WTC11 (cell line): ENCODE results near the gene NTN3. TPM values are rescaled to one million over a fixed set of nuclear protein-coding genes. Genes with fewer than 3 reads are reported as not detected.
A peak's percentile ranks its signal among the peaks of the same experiment; 100 is the strongest.

Experiments
- ATAC-seq: fragments of 200-7000 bp; cut with Tn5 transposase; 2 replicates; pipeline ENCODE4 v1.10.0; 2021; ENCODE audit warnings: mild to moderate bottlenecking, moderate library complexity
- CTCF ChIA-PET: fragments of 300-600 bp; sonication (Branson Sonifier 250); formaldehyde crosslinking; loops from one replicate; lab custom pipeline; 2021; ENCODE audit warnings: antibody characterized with exemption; lab: Charles Lee
- POLR2A ChIA-PET: fragments of 350-600 bp; sonication (Branson Sonifier 250); formaldehyde crosslinking; loops from one replicate; lab custom pipeline; 2021; ENCODE audit warnings: antibody characterized with exemption; lab: Charles Lee
- DNase-seq: peaks from one replicate; pipeline ENCODE4 v3.0.0; 2021; ENCODE audit warnings: low spot score
- H3K27ac Mint-ChIP-seq: 2 replicates; pipeline ENCODE4 v1.8.0; 2021; ENCODE audit warnings: mixed read lengths
- H3K27me3 Mint-ChIP-seq: 2 replicates; pipeline ENCODE4 v1.8.0; 2021; ENCODE audit warnings: low read depth, mild to moderate bottlenecking, moderate library complexity, mixed read lengths
- H3K36me3 Mint-ChIP-seq: 2 replicates; pipeline ENCODE4 v1.8.0; 2021; ENCODE audit warnings: mixed read lengths
- H3K4me1 Mint-ChIP-seq: 2 replicates; pipeline ENCODE4 v1.8.0; 2022; ENCODE audit warnings: mixed read lengths
- H3K4me3 Mint-ChIP-seq: 2 replicates; pipeline ENCODE4 v1.8.0; 2021; ENCODE audit warnings: mild to moderate bottlenecking, moderate library complexity, mixed read lengths
- H3K9me3 Mint-ChIP-seq: 2 replicates; pipeline ENCODE4 v1.8.0; 2021; ENCODE audit warnings: mixed read lengths
- ATF1 ChIP-seq: sonication (generic); formaldehyde crosslinking; IDR thresholded peaks from 2 replicates; pipeline ENCODE4 v1.8.1; 2023; ENCODE audit warnings: mild to moderate bottlenecking, moderate library complexity, missing genetic modification reagents
- EMX1 ChIP-seq: fragments of 250-450 bp; sonication (Bioruptor Pico); IDR thresholded peaks from 2 replicates; pipeline ENCODE4 v1.8.0; 2021; ENCODE audit warnings: mild to moderate bottlenecking
- ESRRA ChIP-seq: sonication (generic); formaldehyde crosslinking; IDR thresholded peaks from 2 replicates; pipeline ENCODE4 v1.8.1; 2022; ENCODE audit warnings: mild to moderate bottlenecking, missing genetic modification reagents, borderline replicate concordance
- IRF2 ChIP-seq: sonication (generic); formaldehyde crosslinking; IDR thresholded peaks from 2 replicates; pipeline ENCODE4 v1.8.0; 2022; ENCODE audit warnings: low read depth, missing genetic modification reagents, borderline replicate concordance
- NFATC4 ChIP-seq: fragments of 250-450 bp; sonication (Bioruptor Pico); IDR thresholded peaks from 2 replicates; pipeline ENCODE4 v1.9.0; 2021; ENCODE audit warnings: mild to moderate bottlenecking
- NR1H2 ChIP-seq: sonication (generic); formaldehyde crosslinking; IDR thresholded peaks from 2 replicates; pipeline ENCODE4 v1.9.0; 2021; ENCODE audit warnings: mild to moderate bottlenecking, moderate library complexity, missing genetic modification reagents
- OVOL2 ChIP-seq: fragments of 250-450 bp; sonication (Bioruptor Pico); IDR thresholded peaks from 2 replicates; pipeline ENCODE4 v1.9.0; 2021; ENCODE audit warnings: mild to moderate bottlenecking, borderline replicate concordance
- PRRX2 ChIP-seq: fragments of 250-450 bp; sonication (Bioruptor Pico); IDR thresholded peaks from 2 replicates; pipeline ENCODE4 v1.8.0; 2021; ENCODE audit warnings: mild to moderate bottlenecking
- SP1 ChIP-seq: sonication (generic); formaldehyde crosslinking; conservative IDR thresholded peaks from 2 replicates; pipeline ENCODE4 v1.8.1; 2022; ENCODE audit warnings: missing genetic modification reagents
- STAT6 ChIP-seq: sonication (generic); formaldehyde crosslinking; conservative IDR thresholded peaks from 2 replicates; pipeline ENCODE4 v1.8.1; 2023; ENCODE audit warnings: mild to moderate bottlenecking, low read depth, missing genetic modification reagents, moderate library complexity
- TEAD1 ChIP-seq: sonication (generic); formaldehyde crosslinking; IDR thresholded peaks from 2 replicates; pipeline ENCODE4 v1.8.0; 2022; ENCODE audit warnings: mild to moderate bottlenecking, missing genetic modification reagents
- TP53 ChIP-seq: sonication (generic); formaldehyde crosslinking; IDR thresholded peaks from 2 replicates; pipeline ENCODE4 v1.8.1; 2023; ENCODE audit warnings: mild to moderate bottlenecking, missing genetic modification reagents
- ZNF138 ChIP-seq: sonication (generic); formaldehyde crosslinking; conservative IDR thresholded peaks from 2 replicates; pipeline ENCODE4 v1.8.1; 2022; ENCODE audit warnings: mild to moderate bottlenecking, moderate library complexity, missing genetic modification reagents
- ZNF219 ChIP-seq: sonication (generic); formaldehyde crosslinking; IDR thresholded peaks from 2 replicates; pipeline ENCODE4 v1.8.0; 2023; ENCODE audit warnings: missing genetic modification reagents, mild to moderate bottlenecking, borderline replicate concordance
- ZNF423 ChIP-seq: fragments of 250-450 bp; sonication (Bioruptor Pico); IDR thresholded peaks from 2 replicates; pipeline ENCODE4 v2.1.2; 2022; ENCODE audit warnings: mild to moderate bottlenecking, moderate library complexity
- total RNA-seq: library from RNA; stranded (reverse); gene quantifications from 3 replicates; pipeline ENCODE4 v1.2.3, GENCODE V29; 2021
- TF ChIP-seq, protein P1 (sequence below): sonication (generic); formaldehyde crosslinking; IDR thresholded peaks from 2 replicates; pipeline ENCODE4 v1.8.0; 2022; ENCODE audit warnings: mild to moderate bottlenecking, missing genetic modification reagents
- TF ChIP-seq, protein P2 (sequence below): sonication (generic); formaldehyde crosslinking; IDR thresholded peaks from 2 replicates; pipeline ENCODE4 v1.8.0; 2022; ENCODE audit warnings: mild to moderate bottlenecking, missing genetic modification reagents
- TF ChIP-seq, protein P3 (sequence below): fragments of 250-450 bp; sonication (Bioruptor Pico); IDR thresholded peaks from 2 replicates; pipeline ENCODE4 v1.9.0; 2021; ENCODE audit warnings: mild to moderate bottlenecking

NTN3 gene
- total RNA-seq, 1 experiment from 2014 or later = 0.92 TPM

DNA sequence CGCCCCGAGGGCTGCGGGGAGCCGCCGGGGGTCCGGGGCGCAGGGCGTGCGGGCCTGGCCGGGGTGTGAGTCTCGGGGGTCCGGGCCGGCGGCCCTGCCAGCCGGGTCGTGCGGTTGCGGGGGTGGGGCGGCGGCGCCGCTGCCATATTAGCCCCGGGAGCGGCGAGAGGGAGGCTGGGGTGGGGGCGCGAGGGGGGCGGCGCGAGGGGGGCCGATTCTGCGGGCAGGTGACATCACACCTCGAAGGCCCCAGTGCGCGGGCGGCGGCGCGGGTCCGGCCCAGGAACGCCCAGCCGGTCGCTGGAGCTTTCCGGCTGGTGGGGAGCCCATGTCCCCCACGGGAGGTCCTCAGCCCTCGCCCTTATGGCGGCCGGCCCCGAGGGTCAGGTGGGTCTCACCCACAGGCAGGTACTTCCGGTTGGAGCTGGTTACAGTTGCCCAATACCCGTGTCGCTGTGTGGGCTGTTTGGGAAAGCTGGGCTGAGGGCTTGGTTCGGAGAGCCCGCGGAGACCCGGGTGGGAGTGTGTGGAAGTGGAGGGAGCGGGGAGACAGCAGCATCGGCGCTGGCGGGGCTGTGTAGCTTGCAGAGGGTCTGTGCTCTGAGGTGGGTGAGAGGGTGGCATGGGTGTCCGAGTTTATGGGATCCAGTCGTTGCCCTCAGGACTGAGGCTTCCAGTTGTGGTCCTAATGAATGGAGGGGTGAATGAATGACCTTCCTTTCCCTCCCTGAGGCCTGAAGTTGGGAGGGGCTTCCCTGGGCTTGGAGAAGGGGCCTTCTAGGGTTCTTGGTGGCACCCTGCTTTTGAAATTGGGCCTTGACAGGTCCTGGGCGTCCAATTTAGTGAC, 43.5 kb downstream of the NTN3 start:
- DNase-seq (no peak), ATAC-seq (no peak)
- POLR2A ChIA-PET = interaction anchor here (1.7 to 2.0 kb wide), 2 partner anchors 17 to 23 kb away, joined by 6 read pairs; partner anchors contain the start of genes CEMP1 and PDPK1
- H3K27me3 Mint-ChIP-seq = peaks cover 4% of the 10 kb centered on the region
- no peaks in the 10 kb centered on the region; the same call in 1 of the 2 replicates for H3K36me3 Mint-ChIP-seq
- H3K4me3 Mint-ChIP-seq = peak overlapping the region; percentile 80
- TF ChIP-seq PRRX2 (no peak), ZNF219 (CRISPR knock-in tag) (no peak), TEAD1 (CRISPR knock-in tag) (no peak), EMX1 (CRISPR knock-in tag) (no peak)
- TF ChIP-seq, protein P1, sequence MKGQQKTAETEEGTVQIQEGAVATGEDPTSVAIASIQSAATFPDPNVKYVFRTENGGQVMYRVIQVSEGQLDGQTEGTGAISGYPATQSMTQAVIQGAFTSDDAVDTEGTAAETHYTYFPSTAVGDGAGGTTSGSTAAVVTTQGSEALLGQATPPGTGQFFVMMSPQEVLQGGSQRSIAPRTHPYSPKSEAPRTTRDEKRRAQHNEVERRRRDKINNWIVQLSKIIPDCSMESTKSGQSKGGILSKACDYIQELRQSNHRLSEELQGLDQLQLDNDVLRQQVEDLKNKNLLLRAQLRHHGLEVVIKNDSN (CRISPR knock-in tag) = peak; percentile 56; the same call in 1 of the 2 replicates
- peaks cover 46% of the 10 kb centered on the region for H3K4me1 Mint-ChIP-seq
- peak overlapping the region; percentile 59 for H3K27ac Mint-ChIP-seq
- CTCF ChIA-PET = interaction anchor here (1.5 to 2.9 kb wide), 3 partner anchors 13 to 263 kb away, joined by 4 to 11 read pairs (median 4); partner anchors contain the start of gene ECI1
- H3K9me3 Mint-ChIP-seq = no peaks in the 10 kb centered on the region

DNA sequence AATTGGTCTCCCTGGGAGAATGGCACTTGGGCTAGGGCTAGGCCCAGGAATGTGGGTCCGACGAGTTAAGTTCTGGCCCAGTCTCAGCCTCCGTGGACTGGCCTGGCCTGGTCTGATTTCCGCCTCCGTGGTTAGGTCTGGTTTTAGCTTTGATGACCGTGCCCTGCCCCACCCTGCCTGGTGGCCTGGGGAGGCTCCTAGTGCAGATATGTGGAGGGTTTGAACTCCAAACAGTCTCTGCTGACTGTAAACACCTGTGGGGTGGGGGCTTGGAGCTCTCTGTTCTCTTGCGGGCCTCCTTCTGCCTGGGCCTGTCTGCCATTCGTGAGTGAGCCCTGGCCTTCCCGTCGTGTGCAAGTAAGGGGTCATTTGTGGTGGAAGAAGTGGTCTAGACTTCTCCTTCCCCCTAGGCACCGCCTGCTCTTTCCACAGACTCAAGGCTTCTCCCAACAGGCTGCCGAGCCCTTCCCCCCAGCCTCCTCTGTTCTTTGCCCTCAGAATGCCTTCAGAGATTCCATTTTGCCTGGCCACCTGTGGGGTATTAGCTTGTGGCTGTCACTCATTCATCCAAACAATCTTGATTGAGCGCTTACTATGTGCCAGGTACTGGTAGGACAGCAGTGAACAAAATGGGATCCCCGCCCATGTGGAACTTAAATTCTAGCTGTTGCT, 44.2 kb downstream of the NTN3 start:
- TF ChIP-seq, protein P1 (CRISPR knock-in tag) = no peak
- TF ChIP-seq ATF1 (CRISPR knock-in tag) (no peak), ESRRA (CRISPR knock-in tag) (no peak), ZNF138 (no peak), TP53 (CRISPR knock-in tag) (no peak), STAT6 (CRISPR knock-in tag) (no peak), NFATC4 (CRISPR knock-in tag) (no peak), ZNF423 (CRISPR knock-in tag) (no peak), OVOL2 (CRISPR knock-in tag) (no peak), NR1H2 (CRISPR knock-in tag) (no peak), SP1 (CRISPR knock-in tag) (no peak), IRF2 (CRISPR knock-in tag) (no peak)
- TF ChIP-seq, protein P2, sequence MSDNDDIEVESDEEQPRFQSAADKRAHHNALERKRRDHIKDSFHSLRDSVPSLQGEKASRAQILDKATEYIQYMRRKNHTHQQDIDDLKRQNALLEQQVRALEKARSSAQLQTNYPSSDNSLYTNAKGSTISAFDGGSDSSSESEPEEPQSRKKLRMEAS (CRISPR knock-in tag) = no peak
- TF ChIP-seq, protein P3, sequence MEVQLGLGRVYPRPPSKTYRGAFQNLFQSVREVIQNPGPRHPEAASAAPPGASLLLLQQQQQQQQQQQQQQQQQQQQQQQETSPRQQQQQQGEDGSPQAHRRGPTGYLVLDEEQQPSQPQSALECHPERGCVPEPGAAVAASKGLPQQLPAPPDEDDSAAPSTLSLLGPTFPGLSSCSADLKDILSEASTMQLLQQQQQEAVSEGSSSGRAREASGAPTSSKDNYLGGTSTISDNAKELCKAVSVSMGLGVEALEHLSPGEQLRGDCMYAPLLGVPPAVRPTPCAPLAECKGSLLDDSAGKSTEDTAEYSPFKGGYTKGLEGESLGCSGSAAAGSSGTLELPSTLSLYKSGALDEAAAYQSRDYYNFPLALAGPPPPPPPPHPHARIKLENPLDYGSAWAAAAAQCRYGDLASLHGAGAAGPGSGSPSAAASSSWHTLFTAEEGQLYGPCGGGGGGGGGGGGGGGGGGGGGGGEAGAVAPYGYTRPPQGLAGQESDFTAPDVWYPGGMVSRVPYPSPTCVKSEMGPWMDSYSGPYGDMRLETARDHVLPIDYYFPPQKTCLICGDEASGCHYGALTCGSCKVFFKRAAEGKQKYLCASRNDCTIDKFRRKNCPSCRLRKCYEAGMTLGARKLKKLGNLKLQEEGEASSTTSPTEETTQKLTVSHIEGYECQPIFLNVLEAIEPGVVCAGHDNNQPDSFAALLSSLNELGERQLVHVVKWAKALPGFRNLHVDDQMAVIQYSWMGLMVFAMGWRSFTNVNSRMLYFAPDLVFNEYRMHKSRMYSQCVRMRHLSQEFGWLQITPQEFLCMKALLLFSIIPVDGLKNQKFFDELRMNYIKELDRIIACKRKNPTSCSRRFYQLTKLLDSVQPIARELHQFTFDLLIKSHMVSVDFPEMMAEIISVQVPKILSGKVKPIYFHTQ = no peak
- peaks cover 4% of the 10 kb centered on the region for H3K27me3 Mint-ChIP-seq
- DNase-seq (no peak), ATAC-seq (no peak)
- H3K4me3 Mint-ChIP-seq = peak overlapping the region; percentile 80
- H3K27ac Mint-ChIP-seq = peak overlapping the region; percentile 59
- H3K36me3 Mint-ChIP-seq = no peaks in the 10 kb centered on the region; the same call in 1 of the 2 replicates
- ChIA-PET CTCF (interaction anchor here (0.6 to 2.9 kb wide), 6 partner anchors 10 to 1769 kb away, joined by 3 to 11 read pairs (median 4); partner anchors contain the start of gene ECI1), POLR2A (interaction anchor here (2.0 kb wide), 1 partner anchor 17 kb away, joined by 6 read pairs; the partner anchor contains the start of gene CEMP1)
- peaks cover 48% of the 10 kb centered on the region for H3K4me1 Mint-ChIP-seq
- no peaks in the 10 kb centered on the region for H3K9me3 Mint-ChIP-seq
